ENCODE data around the gene ABCB11.
"Not testable (repeated sequence)": the region's sequence is repeated elsewhere in the genome, so short reads cannot be mapped to it uniquely, and the experiment has no call there.

DNA sequence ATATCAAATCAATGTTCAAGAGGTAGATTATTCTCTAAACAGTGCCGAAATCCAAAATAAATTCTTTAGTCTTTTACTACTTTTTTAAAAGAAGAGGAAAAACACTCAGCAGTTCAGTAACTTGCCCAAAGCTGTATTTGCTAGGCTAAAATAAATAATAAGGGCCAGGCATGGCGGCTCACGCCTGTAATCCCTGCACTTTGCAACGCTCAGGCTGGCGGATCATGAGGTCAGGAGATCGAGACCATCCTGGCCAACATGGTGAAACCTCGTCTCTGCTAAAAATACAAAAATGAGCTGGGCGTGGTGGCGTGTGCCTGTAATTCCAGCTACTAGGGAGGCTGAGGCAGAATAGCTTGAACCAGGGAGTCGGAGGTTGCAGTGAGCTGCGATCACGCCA, 149.0 kb downstream of the ABCB11 start:
- TF ChIP-seq, protein P1, sequence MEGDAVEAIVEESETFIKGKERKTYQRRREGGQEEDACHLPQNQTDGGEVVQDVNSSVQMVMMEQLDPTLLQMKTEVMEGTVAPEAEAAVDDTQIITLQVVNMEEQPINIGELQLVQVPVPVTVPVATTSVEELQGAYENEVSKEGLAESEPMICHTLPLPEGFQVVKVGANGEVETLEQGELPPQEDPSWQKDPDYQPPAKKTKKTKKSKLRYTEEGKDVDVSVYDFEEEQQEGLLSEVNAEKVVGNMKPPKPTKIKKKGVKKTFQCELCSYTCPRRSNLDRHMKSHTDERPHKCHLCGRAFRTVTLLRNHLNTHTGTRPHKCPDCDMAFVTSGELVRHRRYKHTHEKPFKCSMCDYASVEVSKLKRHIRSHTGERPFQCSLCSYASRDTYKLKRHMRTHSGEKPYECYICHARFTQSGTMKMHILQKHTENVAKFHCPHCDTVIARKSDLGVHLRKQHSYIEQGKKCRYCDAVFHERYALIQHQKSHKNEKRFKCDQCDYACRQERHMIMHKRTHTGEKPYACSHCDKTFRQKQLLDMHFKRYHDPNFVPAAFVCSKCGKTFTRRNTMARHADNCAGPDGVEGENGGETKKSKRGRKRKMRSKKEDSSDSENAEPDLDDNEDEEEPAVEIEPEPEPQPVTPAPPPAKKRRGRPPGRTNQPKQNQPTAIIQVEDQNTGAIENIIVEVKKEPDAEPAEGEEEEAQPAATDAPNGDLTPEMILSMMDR (conservative IDR thresholded peaks at IDR 0.05), result not testable (repeated sequence)
- not testable (repeated sequence) for TF ChIP-seq EZH2 (IDR thresholded peaks at IDR 0.05; ENCODE audit: low read depth)
